Measurements from ENCODE around the gene ACBD6. TPM values are rescaled to one million over a fixed set of nuclear protein-coding genes. Genes with fewer than 3 reads are reported as not detected.

ACBD6 gene
- total and polyA plus RNA-seq, 10 of the 15 experiments (the other 5 are each of a cell fraction or from before 2014, with no cell fraction given), result 15.0 to 67.3 (median 55.0) TPM

- no peak for TF ChIP-seq CREB1 (IDR thresholded peaks at IDR 0.05; ENCODE audit: low read depth)
These were observed 224.7 kb downstream of the ACBD6 start (continued) for GRCh38 chr1:180277476-180278193.

GRCh38 chr1:180275726-180276125 is 226.7 kb downstream of the ACBD6 start:
- in situ Hi-C loops (cut with MboI) (no loop called here), intact Hi-C loops (cut with micrococcal nuclease; ENCODE audit: unreplicated experiment) (no loop called here)
- no peak overlapping the region for H3K9ac ChIP-seq (ENCODE audit: control insufficient read depth, insufficient read depth, low read length)
- H3K79me2 ChIP-seq (ENCODE audit: control insufficient read depth, insufficient read depth, low read length), result no peaks in the 10 kb centered on the region
- no peak overlapping the region for H3K4me3 ChIP-seq
- ChIA-PET POLR2A (no interaction called here), RAD21 (ENCODE audit: unreplicated experiment) (no interaction called here), SMC1A (ENCODE audit: uncharacterized antibody, unreplicated experiment) (interaction anchor here (0.7 kb wide), 1 partner anchor 10 kb away, joined by 3 read pairs; no protein-coding TSS in a partner anchor), CTCF (interaction anchor here (1.0 kb wide), 2 partner anchors 12 to 23 kb away, joined by 3 read pairs; no protein-coding TSS in a partner anchor)
- H3K27me3 ChIP-seq (replicated peaks in 1 of 2; ENCODE audit: control insufficient read depth in 2 of 2, insufficient read depth in 2 of 2, low read length in 1 of 2), result no peaks in the 10 kb centered on the region
- H2AFZ ChIP-seq (ENCODE audit: control insufficient read depth, low read depth, low read length), result no peak overlapping the region
- H3K9me3 ChIP-seq (replicated peaks; ENCODE audit: control insufficient read depth, insufficient read depth, low read length), result no peaks in the 10 kb centered on the region
- H3K4me2 ChIP-seq (ENCODE audit: control insufficient read depth, insufficient read depth), result no peak overlapping the region
- WGBS (ENCODE audit: insufficient coverage, insufficient replicate concordance, low lambda C conversion rate, missing lambda C conversion rate), result 90% methylated on average over 5 of the region's 5 CpGs
- no peak for TF ChIP-seq SP1 (IDR thresholded peaks at IDR 0.05; ENCODE audit: low read depth, low read length)
- TF ChIP-seq BMI1 (IDR thresholded peaks at IDR 0.05; ENCODE audit: borderline replicate concordance), result no peak
- TF ChIP-seq CEBPB (IDR thresholded peaks at IDR 0.05; ENCODE audit: borderline replicate concordance in 1 of 2, low read depth in 2 of 2, low read length in 2 of 2), result no peak
- no peak for TF ChIP-seq TBL1XR1 (IDR thresholded peaks at IDR 0.05; ENCODE audit: low read depth, low read length)
- no peak for TF ChIP-seq JUND (IDR thresholded peaks at IDR 0.05; ENCODE audit: low read depth, low read length)
- no peak for TF ChIP-seq CBX5 (IDR thresholded peaks at IDR 0.05; ENCODE audit: low read depth)
- TF ChIP-seq BCL11A (IDR thresholded peaks at IDR 0.05; ENCODE audit: low read depth, low read length), result no peak
- TF ChIP-seq ELK1 (IDR thresholded peaks at IDR 0.05; ENCODE audit: low read depth, low read length), result no peak
- TF ChIP-seq RAD21 (IDR thresholded peaks at IDR 0.05; ENCODE audit: insufficient read depth, low read depth, low read length), result no peak
- TF ChIP-seq EZH2 (IDR thresholded peaks at IDR 0.05; ENCODE audit: borderline replicate concordance, control insufficient read depth, low read depth, low read length), result no peak
- TF ChIP-seq ZNF24 (IDR thresholded peaks at IDR 0.05), result no peak
- no peak for TF ChIP-seq CBX3 (IDR thresholded peaks at IDR 0.05; ENCODE audit: borderline replicate concordance, low read depth)
- no peak for TF ChIP-seq YBX1 (IDR thresholded peaks at IDR 0.05)
- no peak for TF ChIP-seq ZBTB4 (CRISPR knock-in tag; IDR thresholded peaks at IDR 0.05)
- TF ChIP-seq ZBED1 (IDR thresholded peaks at IDR 0.05; ENCODE audit: borderline replicate concordance), result no peak
- TF ChIP-seq CHD1 (IDR thresholded peaks at IDR 0.05; ENCODE audit: low read depth, low read length), result no peak
- no peak for TF ChIP-seq TARDBP (IDR thresholded peaks at IDR 0.05; ENCODE audit: borderline replicate concordance)
- TF ChIP-seq SPI1 (IDR thresholded peaks at IDR 0.05; ENCODE audit: borderline replicate concordance, insufficient read depth, low read depth, low read length), result no peak
- no peak for TF ChIP-seq EP300 (IDR thresholded peaks at IDR 0.05; ENCODE audit: borderline replicate concordance in 1 of 2, control insufficient read depth in 1 of 2, low read depth in 2 of 2, low read length in 2 of 2)
- BruUV-seq (replicated peaks), result no TSS peak
- H4K20me1 ChIP-seq (ENCODE audit: control insufficient read depth, insufficient read depth), result no peaks in the 10 kb centered on the region
- ATAC-seq (no peak), DNase-seq (ENCODE audit: low read depth, low spot score) (no peak), FAIRE-seq (no peak)
- H3K36me3 ChIP-seq (ENCODE audit: control insufficient read depth in 2 of 2, insufficient read depth in 2 of 2, low read length in 1 of 2), result peaks cover 4 to 8% of the 10 kb centered on the region in 2 experiments
- H3K27ac ChIP-seq (ENCODE audit: control insufficient read depth, insufficient read depth), result no peak overlapping the region
- H3K4me1 ChIP-seq (ENCODE audit: control insufficient read depth, insufficient read depth, low read length), result no peaks in the 10 kb centered on the region; the same call in 1 of the 2 replicates

Data from GM12878 (cell line).